ENCODE data around the gene SMIM14. TPM values are rescaled to one million over a fixed set of nuclear protein-coding genes. Genes with fewer than 3 reads are reported as not detected.
"Not testable (repeated sequence)": the region's sequence is repeated elsewhere in the genome, so short reads cannot be mapped to it uniquely, and the experiment has no call there.

Gene SMIM14
- total RNA-seq, 1 donor from 2014 or later = 23.9 TPM

- no peak for DNase-seq
Observed at GRCh38 chr4:39642885-39643552, 4.4 kb upstream of the SMIM14 start.

GRCh38 chr4:39641451-39641850 is 2.8 kb upstream of the SMIM14 start:
- DNase-seq = no peak

DNA sequence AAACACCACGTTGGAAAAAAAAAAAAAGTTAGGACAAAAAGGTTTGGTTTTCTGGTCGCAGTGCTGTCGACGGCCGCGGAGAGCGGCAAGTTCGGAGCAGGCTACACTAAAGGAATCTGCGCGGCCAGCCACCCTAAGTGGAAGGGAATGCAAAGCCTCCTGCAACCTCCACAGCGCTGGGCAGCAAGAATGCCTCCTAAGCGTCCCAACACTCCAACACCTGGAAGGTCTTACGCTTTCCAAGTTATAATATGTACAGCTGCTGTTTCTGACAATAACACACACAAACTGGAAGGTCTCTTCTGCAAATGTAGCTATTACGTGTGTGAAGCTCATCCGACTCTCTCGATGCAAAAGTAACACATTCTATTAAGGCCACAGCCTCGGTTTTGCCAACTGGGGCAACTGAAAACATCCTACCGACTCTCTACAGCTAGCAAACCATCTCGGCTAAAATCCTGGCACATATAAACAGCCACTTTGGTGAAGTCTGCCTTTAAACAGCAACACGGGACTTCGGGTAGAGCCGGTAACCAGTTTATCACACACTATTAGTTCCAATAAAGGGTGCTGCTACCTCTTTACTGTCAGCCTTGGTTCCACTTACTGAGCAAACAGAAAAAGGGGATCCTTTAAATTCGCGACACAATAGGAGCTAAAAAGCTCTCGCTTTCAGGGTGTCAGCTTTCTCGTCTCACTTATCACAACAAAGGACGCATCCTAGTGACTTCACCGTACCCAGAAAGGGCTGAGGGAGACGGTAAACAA is 895 bp downstream of the SMIM14 start:
- DNase-seq = peak; percentile 56

DNA sequence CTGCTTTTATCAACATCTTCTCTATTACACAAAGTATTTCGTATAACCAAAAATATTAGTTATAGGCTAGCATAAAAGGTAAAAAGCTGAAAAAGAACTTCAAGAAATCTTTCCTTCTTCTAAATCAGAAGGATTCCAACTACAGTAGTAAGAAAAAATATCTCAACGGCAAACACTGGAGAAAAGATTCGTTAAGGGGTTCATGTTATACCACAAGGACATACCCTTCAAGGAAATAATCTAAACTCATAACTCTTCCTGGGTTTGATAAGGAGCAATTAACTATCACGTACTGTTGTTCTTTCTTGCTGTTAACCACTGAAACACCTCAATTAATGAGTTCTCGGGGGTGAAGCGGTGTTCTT is 1.5 kb downstream of the SMIM14 start:
- DNase-seq = peak; percentile 56

DNA sequence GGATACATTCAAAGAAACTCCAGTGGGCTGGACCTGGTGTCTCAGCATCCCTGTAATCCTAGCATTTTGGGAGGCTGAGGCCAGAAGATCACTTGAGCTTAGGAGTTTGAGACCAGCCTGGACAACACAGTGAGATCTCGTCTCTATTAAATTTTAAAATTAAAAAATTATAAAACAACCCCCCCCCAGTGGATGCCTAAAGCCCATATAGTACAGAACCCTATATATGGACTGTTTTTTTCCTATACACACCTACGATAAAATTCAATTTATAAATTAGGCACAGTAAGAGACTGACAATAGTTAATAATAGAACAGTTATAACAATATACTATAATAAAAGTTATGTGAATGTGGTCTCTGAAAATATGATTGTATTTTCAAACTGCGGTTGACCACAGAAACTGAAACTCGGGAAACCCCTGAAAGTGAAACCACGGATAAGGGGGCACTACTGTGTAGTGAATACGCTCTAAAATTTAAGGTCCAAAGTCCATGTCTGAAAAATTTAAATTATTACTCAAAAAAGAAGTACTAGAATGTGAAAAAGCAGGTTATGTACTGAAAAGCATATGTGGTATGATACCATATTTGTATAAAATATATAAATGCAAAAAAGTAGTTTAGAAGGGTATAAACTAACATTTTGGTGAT is 2.0 kb downstream of the SMIM14 start:
- peak; percentile 6 for DNase-seq

GRCh38 chr4:39635023-39635422 is 3.6 kb downstream of the SMIM14 start:
- DNase-seq = no peak

DNA sequence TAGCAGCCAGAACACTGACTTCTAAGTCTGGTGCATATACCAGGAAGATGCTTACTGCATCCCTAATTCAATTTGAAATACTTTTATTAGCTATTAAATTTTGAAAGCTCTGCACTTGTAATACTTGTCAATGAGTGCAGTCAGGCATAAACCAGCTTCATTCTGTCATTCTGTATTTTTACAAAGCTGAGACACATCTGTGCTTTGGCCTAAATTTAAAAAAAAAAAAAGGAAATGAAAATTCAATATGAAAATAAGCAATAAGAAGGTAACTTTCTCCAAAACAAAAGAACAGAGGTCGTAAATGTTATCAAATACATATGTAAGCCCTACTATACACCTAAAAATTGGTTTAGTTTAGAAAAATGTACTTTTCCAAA is 7.0 kb downstream of the SMIM14 start:
- no peak for DNase-seq

GRCh38 chr4:39627413-39627812 is 11.3 kb downstream of the SMIM14 start:
- DNase-seq = no peak

DNA sequence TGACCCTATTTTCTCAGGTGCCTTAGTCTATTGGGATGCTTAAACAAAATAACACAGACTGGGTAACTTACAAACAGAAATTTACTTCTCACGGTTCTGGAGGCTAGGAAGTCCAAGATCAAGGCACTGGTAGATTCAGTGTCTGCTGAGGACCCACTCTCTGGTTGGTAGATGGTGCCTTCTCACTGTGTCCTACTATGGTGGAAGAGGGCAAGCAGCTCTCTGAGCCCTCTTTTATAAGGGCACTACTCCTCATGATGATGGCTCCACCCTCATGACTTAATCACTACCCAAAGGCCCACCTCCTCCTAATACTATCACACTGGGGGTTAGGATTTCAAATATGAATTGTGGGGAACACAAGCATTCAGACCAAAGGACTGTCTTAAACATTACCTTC is 11.8 kb downstream of the SMIM14 start:
- no peak for DNase-seq

GRCh38 chr4:39626261-39626660 is 12.4 kb downstream of the SMIM14 start:
- no peak for DNase-seq

DNA sequence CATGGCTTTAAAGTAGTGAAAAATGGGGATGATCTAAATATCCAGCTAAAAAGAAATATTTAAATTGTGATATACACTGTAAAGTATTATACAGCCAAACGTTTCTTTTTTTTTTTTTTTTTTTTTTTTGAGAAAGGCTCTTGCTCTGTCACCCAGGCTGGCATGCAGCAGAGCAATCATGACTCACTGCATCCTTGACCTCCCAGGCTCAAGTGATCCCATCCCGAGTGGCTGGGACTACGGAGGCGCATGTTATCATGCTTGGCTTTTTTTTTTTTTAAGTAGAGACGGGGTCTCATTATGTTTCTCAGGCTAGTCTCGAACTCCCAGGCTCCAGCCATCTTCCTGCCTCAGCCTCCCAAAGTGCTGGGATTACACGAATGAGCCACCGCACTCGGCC is 17.1 kb downstream of the SMIM14 start:
- no peak for DNase-seq

DNA sequence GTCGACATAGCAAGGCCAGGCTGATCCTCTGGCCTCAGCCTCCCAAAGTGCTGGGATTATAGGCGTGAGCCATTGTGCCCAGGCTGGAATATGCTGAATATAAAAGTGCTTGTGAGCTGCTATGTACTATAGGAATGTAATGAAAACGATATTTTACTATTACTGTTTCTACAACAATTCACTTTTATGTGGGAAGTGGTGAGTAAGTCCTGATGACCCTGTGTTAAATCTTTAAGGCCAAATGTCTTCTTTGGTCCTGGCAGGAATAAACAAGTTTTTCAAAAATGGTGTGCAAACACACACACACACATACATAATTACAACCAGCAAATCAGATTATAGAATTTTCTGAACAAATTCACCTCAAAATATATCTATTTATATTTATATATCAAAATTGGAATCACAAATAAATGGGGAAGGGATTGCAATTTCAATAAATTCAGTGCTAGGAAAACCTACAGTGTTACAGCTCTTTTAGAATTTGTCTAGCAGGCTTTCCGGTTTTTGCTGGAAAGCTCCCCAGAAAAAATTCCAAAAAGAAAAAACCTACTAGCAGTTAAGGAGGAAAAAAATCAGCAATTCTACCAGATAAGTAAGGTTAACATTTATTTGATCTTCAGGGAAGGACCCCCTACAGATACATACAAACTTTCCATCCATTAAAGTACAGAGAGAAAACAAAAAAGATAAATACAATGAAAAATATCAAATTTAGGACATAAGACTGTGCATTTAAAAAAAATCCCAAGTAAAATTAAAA is 17.9 kb downstream of the SMIM14 start:
- no peak for DNase-seq

DNA sequence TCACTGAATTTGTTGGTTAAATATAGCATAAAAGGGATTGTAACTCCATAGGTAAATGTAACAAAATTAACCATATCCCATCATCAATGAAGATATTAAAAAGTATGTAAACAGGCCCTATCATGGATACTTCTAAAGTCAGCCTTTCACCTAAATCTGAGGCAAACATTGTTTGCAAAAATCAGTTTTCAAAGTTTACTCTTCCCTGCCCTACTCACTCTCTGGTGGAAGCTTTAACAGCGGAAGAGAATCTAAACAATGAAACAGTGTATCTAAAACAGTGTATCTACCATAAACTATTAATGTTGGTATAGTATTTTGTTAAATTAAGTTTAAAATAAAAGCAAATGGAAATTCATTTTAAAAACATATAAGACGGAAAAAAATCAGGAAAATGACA is 21.1 kb downstream of the SMIM14 start:
- DNase-seq = no peak

- DNase-seq = no peak
Observed at GRCh38 chr4:39616651-39617050, 22.0 kb downstream of the SMIM14 start.

DNA sequence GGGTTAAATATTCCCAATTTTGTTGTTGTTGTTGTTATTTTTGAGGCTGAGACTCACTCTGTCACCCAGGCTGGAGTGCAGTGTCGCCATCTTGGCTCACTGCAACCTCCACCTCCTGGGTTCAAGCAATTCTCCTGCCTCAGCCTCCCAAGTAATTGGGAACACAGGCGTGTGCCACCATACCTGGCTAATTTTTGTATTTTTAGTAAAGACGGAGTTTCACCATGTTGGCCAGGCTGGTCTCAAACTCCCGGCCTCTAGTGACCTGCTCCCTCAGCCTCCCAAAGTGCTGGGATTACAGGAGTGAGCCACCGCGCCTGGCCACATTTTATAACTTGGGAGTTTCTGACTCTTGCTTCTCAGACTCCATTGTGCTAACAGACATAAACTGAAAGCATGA is 22.6 kb downstream of the SMIM14 start:
- DNase-seq = not testable (repeated sequence)

GRCh38 chr4:39614487-39615162 is 24.0 kb downstream of the SMIM14 start:
- no peak for DNase-seq

GRCh38 chr4:39613093-39613656 is 25.5 kb downstream of the SMIM14 start:
- DNase-seq = no peak

DNA sequence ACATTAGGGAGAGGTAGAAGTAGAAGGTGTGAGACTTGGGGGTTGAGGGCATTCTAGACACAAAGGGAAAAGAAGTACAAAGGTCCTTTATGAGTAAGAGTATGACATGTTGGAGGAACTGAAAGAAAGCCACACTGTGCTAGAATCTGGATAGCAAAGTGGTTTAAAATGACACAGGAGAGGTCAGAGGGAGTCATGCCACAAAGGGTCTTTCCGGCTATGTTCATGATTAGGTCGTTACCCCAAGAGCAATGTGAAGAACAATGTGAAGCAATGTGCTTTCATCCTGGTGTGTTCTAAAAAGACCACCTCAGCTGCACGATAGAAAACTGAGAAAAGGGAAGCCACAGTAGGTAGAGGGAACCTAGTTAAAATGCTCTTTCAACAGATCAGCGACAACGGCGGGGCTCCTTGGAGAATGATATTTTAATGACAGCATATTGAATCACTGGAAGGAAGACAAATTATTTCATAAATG is 29.2 kb downstream of the SMIM14 start:
- no peak for DNase-seq

DNA sequence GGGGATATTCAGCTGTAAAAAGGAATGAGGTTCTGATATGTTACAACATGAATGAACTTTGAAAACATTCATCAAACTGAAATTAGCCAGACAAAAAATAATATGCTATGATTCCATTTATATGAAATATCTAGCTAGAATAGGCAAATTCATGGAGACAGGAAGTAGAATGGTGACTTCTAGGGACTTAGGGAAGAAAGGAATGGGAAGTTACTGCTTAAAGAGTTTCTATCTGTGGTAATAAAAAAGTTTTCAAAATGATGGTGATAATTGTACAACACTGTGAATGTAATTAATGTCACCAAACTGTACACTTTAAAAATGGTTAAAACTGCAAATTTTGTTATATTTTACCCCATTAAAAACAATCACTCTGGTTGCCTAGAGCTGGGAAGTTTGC is 30.2 kb downstream of the SMIM14 start:
- no peak for DNase-seq

- no peak for DNase-seq
Observed at GRCh38 chr4:39606747-39607146, 31.9 kb downstream of the SMIM14 start.

DNA sequence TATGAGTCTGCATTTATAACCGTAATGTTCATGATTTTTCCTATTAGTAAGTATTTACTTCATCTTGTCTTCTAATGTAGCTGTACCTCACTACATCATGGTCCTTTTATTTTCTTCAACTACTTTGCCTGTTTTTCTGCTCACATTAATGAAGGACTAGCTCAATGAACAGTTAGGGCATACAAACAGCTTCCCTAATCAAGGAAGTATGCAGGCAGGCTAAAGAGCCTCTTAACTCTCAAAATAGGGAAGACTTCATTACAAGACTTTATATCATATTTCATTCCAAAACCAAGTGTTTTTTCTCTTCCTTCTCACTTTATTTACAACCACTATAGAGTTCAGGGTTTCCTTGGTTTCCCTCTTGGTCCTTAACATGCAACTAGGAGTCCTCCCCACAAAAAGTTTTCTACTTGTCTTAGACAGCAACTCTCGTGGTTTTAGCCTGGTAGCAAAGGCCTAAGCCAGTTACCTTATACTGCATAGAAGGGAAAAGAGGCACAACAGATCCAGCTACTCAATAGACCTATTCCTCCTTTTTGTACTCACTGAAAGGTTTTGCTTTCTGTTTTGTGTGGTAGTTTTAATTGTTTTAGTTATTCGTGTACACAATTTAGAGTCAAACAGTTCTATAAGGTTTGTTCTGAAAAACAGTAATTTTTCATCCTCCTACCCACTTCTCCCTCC is 40.8 kb downstream of the SMIM14 start:
- DNase-seq = no peak
